Adipocyte (in vitro differentiated cells): ENCODE measurements around the gene SORCS3.

Source experiments
- DNase-seq: peaks from one replicate; pipeline ENCODE4 v3.0.0-alpha.2; 2015; ENCODE audit warnings: low read depth
- H3K27me3 ChIP-seq: replicated peaks from 2 replicates; pipeline ENCODE4 v1.7.0; 2013; ENCODE audit warnings: mild to moderate bottlenecking, low read length, moderate library complexity; ENCODE audit not compliant: control insufficient read depth, insufficient read depth
- H3K36me3 ChIP-seq: 2 replicates; pipeline ENCODE4 v1.7.0; 2013; ENCODE audit warnings: low read length, mild to moderate bottlenecking, moderate library complexity; ENCODE audit not compliant: control insufficient read depth, insufficient read depth, severe bottlenecking
- H3K4me1 ChIP-seq: 2 replicates; pipeline ENCODE4 v1.7.0; 2013; ENCODE audit warnings: mild to moderate bottlenecking, low read length, moderate library complexity; ENCODE audit not compliant: control insufficient read depth, insufficient read depth
- H3K4me3 ChIP-seq: 2 replicates; pipeline ENCODE4 v1.7.0; 2013; ENCODE audit warnings: mild to moderate bottlenecking, low read length, moderate library complexity
- H3K9ac ChIP-seq: 2 replicates; pipeline ENCODE4 v1.7.0; 2013; ENCODE audit warnings: mild to moderate bottlenecking, low read length, moderate library complexity
- H3K9me3 ChIP-seq: 2 replicates; pipeline ENCODE4 v1.7.0; 2013; ENCODE audit warnings: mild to moderate bottlenecking, low read length, moderate library complexity; ENCODE audit not compliant: control insufficient read depth

Gene SORCS3

GRCh38 chr10:105159268-105159667, 518.2 kb downstream of the SORCS3 start:
- Histone ChIP-seq H3K9me3 (no peaks in the 10 kb centered on the region), H3K4me3 (no peak overlapping the region), H3K36me3 (no peaks in the 10 kb centered on the region), H3K27me3 (no peaks in the 10 kb centered on the region), H3K4me1 (no peaks in the 10 kb centered on the region), H3K9ac (no peak overlapping the region)
- DNase-seq = no peak

GRCh38 chr10:105161149-105161548, 520.1 kb downstream of the SORCS3 start:
- DNase-seq = no peak
- Histone ChIP-seq H3K9me3 (no peaks in the 10 kb centered on the region), H3K4me3 (no peak overlapping the region), H3K4me1 (no peaks in the 10 kb centered on the region), H3K9ac (no peak overlapping the region), H3K27me3 (no peaks in the 10 kb centered on the region), H3K36me3 (no peaks in the 10 kb centered on the region)

- no peaks in the 10 kb centered on the region for H3K4me1 ChIP-seq
- no peak for DNase-seq
- H3K36me3 ChIP-seq = no peaks in the 10 kb centered on the region
- H3K27me3 ChIP-seq = no peaks in the 10 kb centered on the region
- no peak overlapping the region for H3K9ac ChIP-seq
- H3K9me3 ChIP-seq = no peaks in the 10 kb centered on the region
- H3K4me3 ChIP-seq = no peak overlapping the region
Observed at GRCh38 chr10:105161767-105162166, 520.7 kb downstream of the SORCS3 start.

GRCh38 chr10:105170521-105170920, 529.4 kb downstream of the SORCS3 start:
- DNase-seq = no peak
- Histone ChIP-seq H3K27me3 (no peaks in the 10 kb centered on the region), H3K36me3 (no peaks in the 10 kb centered on the region), H3K4me3 (no peak overlapping the region), H3K4me1 (no peaks in the 10 kb centered on the region), H3K9me3 (no peaks in the 10 kb centered on the region), H3K9ac (no peak overlapping the region)

DNA sequence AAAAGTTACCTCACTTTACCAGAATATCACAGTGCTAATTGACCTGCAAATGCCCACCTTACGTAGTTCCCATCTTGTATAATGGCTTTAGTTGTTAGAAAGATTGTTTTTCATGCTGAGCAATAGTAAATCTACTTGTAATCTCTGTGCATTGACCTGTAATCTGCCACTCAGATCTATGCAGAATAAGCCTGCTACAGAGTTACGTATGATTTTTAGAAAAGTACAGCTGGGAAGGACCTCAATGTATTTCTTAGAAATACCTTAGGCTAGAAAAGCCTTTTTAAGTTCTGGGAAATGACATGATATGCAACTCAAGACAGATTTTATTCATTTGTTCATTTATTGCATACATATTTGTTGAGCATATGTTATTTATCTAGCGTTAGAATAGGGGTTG, 530.9 kb downstream of the SORCS3 start:
- H3K4me3 ChIP-seq = no peak overlapping the region
- no peaks in the 10 kb centered on the region for H3K27me3 ChIP-seq
- H3K9ac ChIP-seq = no peak overlapping the region
- no peaks in the 10 kb centered on the region for H3K9me3 ChIP-seq
- H3K36me3 ChIP-seq = no peaks in the 10 kb centered on the region
- no peaks in the 10 kb centered on the region for H3K4me1 ChIP-seq
- no peak for DNase-seq

DNA sequence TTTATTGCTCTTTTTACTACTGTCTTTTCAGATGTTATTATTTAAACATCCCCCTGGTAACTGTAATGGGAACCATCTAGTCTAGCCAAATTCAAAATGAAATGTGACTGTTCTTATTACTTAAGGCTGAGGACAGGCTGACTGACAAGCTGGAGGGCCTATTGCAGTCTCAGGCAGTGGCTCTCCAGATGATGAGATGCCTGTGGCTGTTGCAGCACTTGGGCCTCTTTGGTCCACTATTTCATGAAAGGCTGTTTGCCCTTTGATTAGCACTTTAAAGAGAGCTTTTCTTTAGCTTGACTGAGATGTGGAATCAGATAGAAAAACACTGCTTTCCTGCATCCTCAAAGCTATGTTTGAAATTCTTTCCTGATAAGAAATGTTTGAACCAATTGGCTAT, 540.5 kb downstream of the SORCS3 start:
- Histone ChIP-seq H3K9ac (no peak overlapping the region), H3K9me3 (no peaks in the 10 kb centered on the region), H3K4me3 (no peak overlapping the region), H3K4me1 (no peaks in the 10 kb centered on the region), H3K36me3 (no peaks in the 10 kb centered on the region), H3K27me3 (no peaks in the 10 kb centered on the region)
- DNase-seq = no peak

GRCh38 chr10:105183536-105183935, 542.4 kb downstream of the SORCS3 start:
- Histone ChIP-seq H3K4me3 (no peak overlapping the region), H3K9ac (no peak overlapping the region), H3K27me3 (no peaks in the 10 kb centered on the region), H3K36me3 (no peaks in the 10 kb centered on the region), H3K9me3 (no peaks in the 10 kb centered on the region), H3K4me1 (no peaks in the 10 kb centered on the region)
- DNase-seq = no peak

- no peak overlapping the region for H3K9ac ChIP-seq
- no peaks in the 10 kb centered on the region for H3K36me3 ChIP-seq
- H3K4me1 ChIP-seq = no peaks in the 10 kb centered on the region
- H3K4me3 ChIP-seq = no peak overlapping the region
- no peak for DNase-seq
- no peaks in the 10 kb centered on the region for H3K27me3 ChIP-seq
- no peaks in the 10 kb centered on the region for H3K9me3 ChIP-seq
Observed at GRCh38 chr10:105185161-105185560, 544.1 kb downstream of the SORCS3 start.

DNA sequence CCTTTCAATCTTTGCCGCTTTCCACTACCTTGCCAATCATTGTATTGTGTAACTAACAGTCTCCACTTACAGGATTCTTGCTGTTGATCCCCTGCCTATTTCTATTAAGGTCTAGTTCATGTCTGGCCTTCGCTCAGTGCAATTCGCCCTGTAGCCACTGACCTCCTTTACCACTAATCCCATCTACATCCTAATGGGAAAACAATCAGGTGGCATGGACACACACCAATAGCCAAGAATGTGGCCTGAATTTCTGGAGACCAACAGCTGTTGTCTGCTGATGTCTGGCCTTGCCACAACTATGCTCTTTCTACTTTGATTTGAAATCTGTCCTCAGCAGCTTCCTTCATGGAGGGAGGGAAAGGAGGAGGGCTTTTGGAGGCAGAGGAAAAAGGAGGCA, 546.2 kb downstream of the SORCS3 start:
- DNase-seq = no peak

DNA sequence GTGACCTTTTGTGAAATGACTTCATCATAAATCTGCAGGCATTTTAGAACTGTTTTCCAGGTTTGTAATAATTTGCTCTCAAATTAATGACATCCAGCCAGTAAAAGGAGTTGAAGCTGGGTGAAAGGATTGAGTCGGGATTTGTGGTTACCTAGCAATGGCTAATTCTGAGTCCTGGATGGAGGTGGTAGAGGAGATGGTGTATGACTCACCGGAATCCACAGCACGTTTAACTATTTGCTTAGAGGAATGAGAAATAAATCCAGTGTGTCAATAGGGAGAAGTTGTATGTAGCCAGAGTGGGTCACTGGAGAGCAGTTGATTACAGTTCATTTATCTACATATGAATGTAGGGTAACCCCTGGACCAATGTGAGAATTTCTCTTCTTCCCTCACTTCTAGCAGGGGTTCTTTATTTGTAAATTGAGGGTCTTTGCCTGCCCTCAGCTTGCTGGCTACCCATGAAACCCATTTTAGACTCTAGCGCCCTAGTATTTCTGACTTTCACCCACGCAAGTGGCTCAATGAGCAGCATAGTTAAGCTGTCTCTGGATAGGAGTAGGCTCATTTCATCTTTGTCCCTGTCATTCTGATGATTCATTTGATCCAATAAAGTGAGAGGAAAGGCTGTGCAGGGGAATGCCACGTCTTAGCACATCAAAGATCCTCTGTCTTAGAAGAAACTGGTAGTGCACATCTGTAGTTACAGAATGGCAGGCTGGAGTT, 547.8 kb downstream of the SORCS3 start:
- DNase-seq = no peak
- Histone ChIP-seq H3K4me3 (no peak overlapping the region), H3K9ac (no peak overlapping the region), H3K9me3 (no peaks in the 10 kb centered on the region), H3K36me3 (no peaks in the 10 kb centered on the region), H3K27me3 (no peaks in the 10 kb centered on the region), H3K4me1 (no peaks in the 10 kb centered on the region)

More for the DNA sequence above, 546.2 kb downstream of the SORCS3 start:
- Histone ChIP-seq H3K9me3 (no peaks in the 10 kb centered on the region), H3K9ac (no peak overlapping the region), H3K36me3 (no peaks in the 10 kb centered on the region), H3K4me3 (no peak overlapping the region), H3K4me1 (no peaks in the 10 kb centered on the region), H3K27me3 (no peaks in the 10 kb centered on the region)

DNA sequence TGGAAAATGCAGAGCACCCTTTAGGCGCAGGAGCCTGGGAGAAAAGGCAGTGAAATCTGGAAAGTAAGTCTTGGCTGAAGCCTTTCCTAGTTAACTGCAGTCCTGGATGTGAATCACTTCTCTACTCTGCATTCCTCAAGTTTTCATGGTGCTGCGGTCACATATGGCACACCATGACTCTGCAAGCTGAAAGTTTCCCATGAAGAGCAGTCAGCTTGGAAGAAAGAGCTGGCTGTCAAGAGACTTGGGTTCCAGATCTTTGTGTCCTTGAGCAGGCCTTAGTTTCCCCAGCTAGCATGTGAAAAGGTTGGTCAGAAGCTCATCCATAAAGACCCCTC, 548.3 kb downstream of the SORCS3 start:
- no peaks in the 10 kb centered on the region for H3K27me3 ChIP-seq
- no peaks in the 10 kb centered on the region for H3K36me3 ChIP-seq
- H3K4me1 ChIP-seq = no peaks in the 10 kb centered on the region
- no peak overlapping the region for H3K4me3 ChIP-seq
- no peak overlapping the region for H3K9ac ChIP-seq
- H3K9me3 ChIP-seq = no peaks in the 10 kb centered on the region
- no peak for DNase-seq

DNA sequence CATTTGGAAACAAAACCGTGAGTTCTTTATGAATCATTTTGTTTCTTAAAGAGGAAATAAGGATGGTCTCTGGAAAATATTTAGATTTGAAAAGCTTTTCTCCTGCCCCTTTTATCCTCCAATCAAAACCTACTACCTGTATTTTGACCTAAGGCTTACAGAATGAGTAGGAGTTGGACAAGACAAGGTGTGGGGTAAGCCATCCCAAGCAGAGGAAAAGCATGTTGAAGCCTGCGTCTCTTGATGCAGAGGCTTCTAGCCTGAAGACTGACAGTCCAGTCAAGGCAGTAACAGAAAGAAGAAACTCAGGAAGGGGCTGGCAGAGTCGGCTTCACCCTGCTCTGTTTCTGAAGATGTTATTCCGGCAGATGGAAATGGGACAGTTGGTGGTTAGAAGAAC, 551.1 kb downstream of the SORCS3 start:
- Histone ChIP-seq H3K4me1 (no peaks in the 10 kb centered on the region), H3K9ac (no peak overlapping the region), H3K4me3 (no peak overlapping the region), H3K27me3 (no peaks in the 10 kb centered on the region), H3K36me3 (no peaks in the 10 kb centered on the region), H3K9me3 (no peaks in the 10 kb centered on the region)
- DNase-seq = no peak
